Heart left ventricle (tissue), 16 donors: ENCODE measurements around the gene ARHGEF12. TPM values are rescaled to one million over a fixed set of nuclear protein-coding genes. Genes with fewer than 3 reads are reported as not detected.

ENCODE experiments used
- ATAC-seq, 4 donors: fragments of 200-7000 bp; cut with Tn5 transposase; one replicate each; pipeline ENCODE4 v1.9.1; 2020 to 2022; ENCODE audit warnings: moderate library complexity in 4 of 4, mild to moderate bottlenecking in 3 of 4, moderate number of reproducible peaks in 1 of 4
- DNase-seq, 5 donors: peaks; one replicate each; pipeline ENCODE4 v3.0.0-alpha.2; 2020
- H3K27ac ChIP-seq, 12 donors: fragments of 200-600 bp; sonication (generic) in 4 of 12; one replicate each; pipeline versions ENCODE4 v1.5.0 to v1.8.0; 2016 to 2022; ENCODE audit warnings: mild to moderate bottlenecking in 2 of 12
- H3K27me3 ChIP-seq, 9 donors: fragments of 200-600 bp; sonication (generic) in 2 of 9; one replicate each; pipeline versions ENCODE4 v1.5.1 to v1.8.0; 2016 to 2022; ENCODE audit warnings: mild to moderate bottlenecking in 3 of 9
- H3K36me3 ChIP-seq, 9 donors: fragments of 200-600 bp; sonication (generic) in 2 of 9; one replicate each; pipeline versions ENCODE4 v1.5.0 to v1.8.0; 2018 to 2022; ENCODE audit warnings: mild to moderate bottlenecking in 2 of 9
- H3K4me1 ChIP-seq, 12 donors: fragments of 200-600 bp; sonication (generic) in 4 of 12; one replicate each; pipeline versions ENCODE4 v1.5.0 to v1.8.0; 2016 to 2022; ENCODE audit warnings: mild to moderate bottlenecking in 3 of 12
- H3K4me3 ChIP-seq, 12 donors: fragments of 200-600 bp; sonication (generic) in 4 of 12; one replicate each; pipeline versions ENCODE4 v1.5.0 to v1.8.0; 2017 to 2022; ENCODE audit warnings: mild to moderate bottlenecking in 9 of 12, moderate library complexity in 4 of 12
- H3K9me3 ChIP-seq, 12 donors: fragments of 200-600 bp; sonication (generic) in 4 of 12; one replicate each; pipeline versions ENCODE4 v1.5.0 to v1.8.0; 2016 to 2022; ENCODE audit warnings: mild to moderate bottlenecking in 1 of 12
- CTCF ChIP-seq, 12 donors: fragments of 200-600 bp; sonication (generic) in 4 of 12; IDR thresholded peaks; one replicate each; pipeline versions ENCODE4 v1.5.0 to v1.8.0; 2018 to 2022; ENCODE audit warnings: antibody characterized with exemption in 12 of 12, mild to moderate bottlenecking in 5 of 12
- POLR2A ChIP-seq, 2 donors: fragments of 450-650 bp; IDR thresholded peaks; one replicate each; pipeline ENCODE4 v1.6.1; 2017; ENCODE audit warnings: antibody characterized with exemption in 2 of 2, mild to moderate bottlenecking in 2 of 2, moderate library complexity in 2 of 2
- WGBS, 4 donors: extraction: QIAGEN DNeasy Blood & Tissue Kit in 2 of 4; methylation state at CpG; one replicate each; pipeline versions ENCODE4 v1.1.5 to v1.1.7; 2013 to 2018; 5-methylcytosine and 5-hydroxymethylcytosine counted together
- intact Hi-C, 10 donors: fragments of 100-400 bp; cut with DNase I; formaldehyde crosslinking; loops; one replicate each; pipeline versions ENCODE4 v1.11.1 to v1.14.2; 2022
- polyA plus RNA-seq, 2 donors: library from polyadenylated mRNA; stranded (reverse); fragments of 200-250 nt; gene quantifications; one replicate each; pipeline ENCODE4 v1.2.3, GENCODE V29; 2013
- total RNA-seq, 9 donors: library from RNA; depleted of rRNA in 2 of 9; stranded (reverse); fragments of >200 nt in 2 of 9; fragmentation: NEBNext Ultra II Directional in 3 of 9; extraction: Animal tissue kit (Norgen Biotek cat#: 25700) in 3 of 9; gene quantifications; one replicate each; pipeline versions ENCODE4 v1.1.0 to v1.2.4, GENCODE V29; 2016 to 2023
- donor health status: ischemic (EF 13 %, LVEDD 7.1; RV severe dilation, severe dysfunction).
- donor health status: healthy with polysubstance abuse.
- donor health status: DM: no; HTN: yes; CAD: no.
- donor health status: DM: no; HTN: no; CAD: no.
- donor health status: ischemic (EF 25% LVEDD 6.9; RV normal size, moderate dysfunction).
- donor health status: ischemic (EF 25% LVEDD 5.7; RV mildly dilated, moderate dysfunction).
- donor health status: healthy.
- donor health status: DM: yes; HTN: yes; CAD: no.
- donor health status: ischemic (EF 35%, LVEDD 5.7; RV mildly dilated, moderate dysfunction).
- donor health status: nonischemic (EF 11% LVEDD 7.7; RV severe dilation, severe dysfunction).
- donor health status: DM: yes; HTN: yes; CAD: no.
- donor health status: PGD.
- donor health status: ischemic (EF 29% LVEDD 5.4; RV normal size, mild dysfunction).
- donor health status: nonischemic (EF 23%, LVEDD 6.1; RV moderate dilation, normal function).

Gene ARHGEF12
- total and polyA plus RNA-seq, 11 donors = 22.0 to 140 (median 112) TPM

DNA sequence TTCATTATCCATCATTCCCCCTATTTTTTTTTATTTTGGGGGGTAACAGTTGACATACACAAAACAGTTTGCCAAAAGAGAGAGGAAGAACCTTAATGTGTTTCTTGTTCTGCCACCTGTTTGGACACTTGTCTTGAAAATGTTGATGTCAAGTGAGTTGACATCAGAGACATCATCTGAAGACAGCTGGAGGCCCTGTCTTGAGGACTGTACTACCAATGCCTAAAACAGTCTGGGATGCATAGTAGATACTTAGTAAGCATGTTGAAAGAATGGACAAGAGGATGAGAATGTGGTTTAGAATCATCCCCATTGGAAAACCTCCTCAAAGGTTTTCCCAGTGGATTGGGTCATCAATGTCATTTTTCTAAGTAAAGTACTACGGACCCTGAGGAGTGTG, 2.4 kb upstream of the ARHGEF12 start:
- ATAC-seq = no peak
- DNase-seq = no peak
- no peak for TF ChIP-seq CTCF (IDR thresholded peaks at IDR 0.05)
- intact Hi-C loops = loop anchor here in 5 of 10 donors (10.0 kb wide), 5 partner anchors 101 to 861 kb away; no protein-coding TSS in a partner anchor
- Histone ChIP-seq H3K4me1 (peaks cover 3 to 52% (median 37%) of the 10 kb centered on the region in 12 donors), H3K27ac (peak overlapping the region; percentile 5 to 100 (median 96)), H3K36me3 (peaks cover 0 to 26% (median 8%) of the 10 kb centered on the region in 9 donors), H3K27me3 (peaks cover 0 to 30% (median 0%) of the 10 kb centered on the region in 9 donors), H3K9me3 (no peaks in the 10 kb centered on the region), H3K4me3 (peak overlapping the region in 1 of 12 donors; percentile 18)
- WGBS, 4 donors = 84 to 94% (median 88%) methylated on average over 1 of the region's 1 CpG

DNA sequence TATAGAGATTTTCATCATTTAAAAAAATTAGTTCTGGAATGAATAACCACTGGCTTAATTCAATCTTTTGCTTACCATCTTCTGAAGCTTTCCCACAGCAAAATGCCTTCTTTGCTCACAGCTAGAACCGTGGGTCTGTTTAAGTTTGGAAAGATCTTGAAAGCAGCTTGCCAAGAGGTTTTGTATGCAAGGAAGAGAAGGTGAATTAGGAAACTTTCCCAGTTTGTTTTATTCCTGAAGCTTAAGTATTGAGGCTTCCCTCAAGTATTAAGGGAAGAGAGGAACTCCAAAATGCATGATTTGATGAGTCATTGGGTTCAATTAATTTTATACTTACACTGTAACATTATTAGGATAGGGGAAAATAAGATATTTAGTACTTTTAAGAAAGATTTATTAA, 1.9 kb upstream of the ARHGEF12 start:
- DNase-seq = no peak
- no peaks in the 10 kb centered on the region for H3K9me3 ChIP-seq
- peaks cover 0 to 22% (median 8%) of the 10 kb centered on the region in 9 donors for H3K36me3 ChIP-seq
- 33 to 45% (median 38%) methylated on average over 1 of the region's 1 CpG for WGBS, 4 donors
- TF ChIP-seq POLR2A (IDR thresholded peaks at IDR 0.05) (no peak), CTCF (IDR thresholded peaks at IDR 0.05) (no peak)
- intact Hi-C loops = loop anchor here in 5 of 10 donors (10.0 kb wide), 5 partner anchors 100 to 860 kb away; no protein-coding TSS in a partner anchor
- H3K4me3 ChIP-seq = no peak overlapping the region
- peaks cover 3 to 57% (median 40%) of the 10 kb centered on the region in 12 donors for H3K4me1 ChIP-seq
- no peak for ATAC-seq
- peaks cover 0 to 35% (median 0%) of the 10 kb centered on the region in 9 donors for H3K27me3 ChIP-seq
- H3K27ac ChIP-seq = peak overlapping the region in 10 of 12 donors; percentile 4 to 100 (median 98)

GRCh38 chr11:120334894-120335462, 1.2 kb upstream of the ARHGEF12 start:
- Histone ChIP-seq H3K9me3 (no peaks in the 10 kb centered on the region), H3K4me3 (peak overlapping the region; percentile 59 to 97 (median 88)), H3K27me3 (peaks cover 0 to 40% (median 0%) of the 10 kb centered on the region in 9 donors), H3K4me1 (peaks cover 3 to 64% (median 41%) of the 10 kb centered on the region in 12 donors), H3K27ac (peak overlapping the region; percentile 91 to 100 (median 98)), H3K36me3 (peaks cover 0 to 15% (median 4%) of the 10 kb centered on the region in 9 donors)
- peak; percentile 29 to 71 (median 44) for ATAC-seq
- DNase-seq = peak in 4 of 5 donors; percentile 48 to 73 (median 67)
- no peak for TF ChIP-seq POLR2A (IDR thresholded peaks at IDR 0.05)
- TF ChIP-seq CTCF (IDR thresholded peaks at IDR 0.05) = peak; percentile 63 to 85 (median 70)
- intact Hi-C loops = loop anchor here (1.0 to 10.0 kb wide), 11 partner anchors 42 to 860 kb away; no protein-coding TSS in a partner anchor
- 0 to 1% (median 0%) methylated on average over 8 of the region's 8 CpGs for WGBS, 4 donors

DNA sequence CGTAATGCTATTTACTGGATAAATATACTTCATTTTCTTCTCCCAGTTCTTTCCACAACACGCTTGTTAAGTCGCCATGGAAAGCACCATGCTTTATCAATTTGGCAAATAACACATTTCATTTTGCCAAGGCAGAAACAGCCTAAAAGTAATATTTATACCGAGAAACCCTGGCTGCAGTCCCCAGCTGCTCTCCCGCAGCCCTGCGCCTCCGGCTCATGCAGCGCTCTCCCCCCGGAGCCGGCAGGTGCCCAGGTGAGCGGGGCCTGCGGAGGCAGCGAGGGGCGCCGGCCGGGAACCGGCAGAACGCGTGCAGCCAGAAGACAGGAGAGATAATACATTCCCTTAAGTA, 681 bp upstream of the ARHGEF12 start:
- peak overlapping the region; percentile 59 to 97 (median 88) for H3K4me3 ChIP-seq
- peak overlapping the region; percentile 91 to 100 (median 98) for H3K27ac ChIP-seq
- 0 to 1% (median 0%) methylated on average over 12 to 19 of the region's 19 CpGs for WGBS, 4 donors
- H3K27me3 ChIP-seq = peaks cover 0 to 44% (median 0%) of the 10 kb centered on the region in 9 donors
- peaks cover 3 to 66% (median 44%) of the 10 kb centered on the region in 12 donors for H3K4me1 ChIP-seq
- intact Hi-C loops = loop anchor here (1.0 to 10.0 kb wide), 11 partner anchors 42 to 859 kb away; no protein-coding TSS in a partner anchor
- TF ChIP-seq CTCF (IDR thresholded peaks at IDR 0.05) = no peak
- no peak for TF ChIP-seq POLR2A (IDR thresholded peaks at IDR 0.05)
- ATAC-seq (peak in 3 of 4 donors; percentile 1 to 13 (median 13)), DNase-seq (no peak)
- peaks cover 0 to 10% (median 3%) of the 10 kb centered on the region in 9 donors for H3K36me3 ChIP-seq
- no peaks in the 10 kb centered on the region for H3K9me3 ChIP-seq
